NT2/D1 (cell line): ENCODE measurements around the gene POLN.
A peak's percentile ranks its signal among the peaks of the same experiment; 100 is the strongest.
"Not testable (repeated sequence)": the region's sequence is repeated elsewhere in the genome, so short reads cannot be mapped to it uniquely, and the experiment has no call there.

ENCODE experiments used
- DNase-seq: peaks from one replicate; pipeline ENCODE4 v3.0.0-alpha.2; 2011; ENCODE audit warnings: low read depth, low spot score
- H3K27me3 ChIP-seq: 2 replicates; pipeline ENCODE4 v1.6.0; 2011; ENCODE audit warnings: mild to moderate bottlenecking; ENCODE audit not compliant: insufficient read length, insufficient read depth
- H3K36me3 ChIP-seq: 2 replicates; pipeline ENCODE4 v1.6.1; 2011; ENCODE audit warnings: mild to moderate bottlenecking, low read length, mixed read lengths; ENCODE audit not compliant: insufficient read depth, insufficient read length
- H3K4me1 ChIP-seq: 2 replicates; pipeline ENCODE4 v1.5.1; 2011; ENCODE audit not compliant: insufficient read depth, insufficient read length
- H3K4me3 ChIP-seq: 2 replicates; pipeline ENCODE4 v1.5.1; 2011; ENCODE audit warnings: low read depth; ENCODE audit not compliant: insufficient read length
- H3K9ac ChIP-seq: 2 replicates; pipeline ENCODE4 v1.6.0; 2011; ENCODE audit warnings: low read depth; ENCODE audit not compliant: insufficient read length
- H3K9me3 ChIP-seq: 2 replicates; pipeline ENCODE4 v1.5.1; 2011; ENCODE audit warnings: mild to moderate bottlenecking, low read length; ENCODE audit not compliant: insufficient read depth
- SUZ12 ChIP-seq: IDR thresholded peaks from 2 replicates; pipeline ENCODE4 v1.6.1; 2011; ENCODE audit not compliant: insufficient read length, insufficient read depth; ENCODE audit errors: extremely low read depth
- YY1 ChIP-seq: IDR thresholded peaks from 2 replicates; pipeline ENCODE4 v1.6.1; 2011; ENCODE audit not compliant: insufficient read length, insufficient read depth
- ZNF274 ChIP-seq: IDR thresholded peaks from 2 replicates; pipeline ENCODE4 v1.6.1; 2011; ENCODE audit warnings: mild to moderate bottlenecking, low read depth, low read length

POLN gene

DNA sequence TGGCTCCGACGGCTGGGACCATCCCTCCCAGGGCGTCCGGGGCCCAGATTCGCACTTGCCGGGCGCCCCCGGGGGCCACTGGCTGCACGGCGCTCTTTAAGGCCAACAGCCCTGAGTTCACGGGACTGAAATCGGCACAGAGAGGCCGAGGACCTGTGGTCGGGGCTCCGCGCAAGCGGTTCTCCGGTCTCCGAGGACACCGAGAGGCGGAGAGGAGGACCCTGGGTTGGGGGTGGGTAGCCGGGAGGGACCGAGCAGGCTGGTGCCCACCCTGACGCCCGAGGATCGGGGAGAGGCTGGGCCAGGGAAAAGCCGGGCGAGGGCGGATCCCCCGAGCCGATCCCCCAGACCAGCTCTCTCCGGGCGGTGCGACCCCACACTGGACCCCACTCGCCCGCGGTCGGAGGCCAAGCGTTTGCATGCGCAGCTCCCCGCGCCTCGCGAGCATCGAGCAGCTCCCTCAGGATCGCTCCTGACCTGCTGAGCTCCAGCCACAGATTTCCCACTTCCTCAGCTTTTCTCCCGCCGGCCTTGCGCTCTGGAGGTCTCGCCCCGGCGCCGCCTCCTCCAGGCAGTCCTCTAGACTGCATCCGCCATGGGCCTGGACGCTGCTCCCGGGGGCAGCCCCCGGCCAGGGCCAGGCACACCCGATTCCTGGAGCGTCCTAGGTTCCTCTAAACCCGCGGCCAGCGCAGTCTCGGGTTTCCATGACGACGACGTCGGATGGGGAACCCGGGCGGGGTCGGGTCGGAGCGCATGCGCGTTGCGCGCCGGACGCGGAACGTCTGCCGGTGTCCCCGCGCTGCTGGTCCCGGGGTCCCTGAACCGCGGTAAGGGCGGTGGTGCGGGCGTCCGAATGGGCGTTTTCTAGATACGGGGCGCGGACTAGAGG lies 200.4 kb downstream of the POLN start:
- DNase-seq: peak; percentile 83
- Histone ChIP-seq H3K9me3 (peaks cover 7% of the 10 kb centered on the region; the same call in 1 of the 2 replicates), H3K9ac (peak overlapping the region; percentile 84), H3K27me3 (peaks cover 48% of the 10 kb centered on the region), H3K36me3 (peaks cover 14% of the 10 kb centered on the region), H3K4me3 (peak overlapping the region; percentile 60), H3K4me1 (peaks cover 3% of the 10 kb centered on the region)
- TF ChIP-seq ZNF274: no peak
- TF ChIP-seq SUZ12: no peak
- no peak for TF ChIP-seq YY1

DNA sequence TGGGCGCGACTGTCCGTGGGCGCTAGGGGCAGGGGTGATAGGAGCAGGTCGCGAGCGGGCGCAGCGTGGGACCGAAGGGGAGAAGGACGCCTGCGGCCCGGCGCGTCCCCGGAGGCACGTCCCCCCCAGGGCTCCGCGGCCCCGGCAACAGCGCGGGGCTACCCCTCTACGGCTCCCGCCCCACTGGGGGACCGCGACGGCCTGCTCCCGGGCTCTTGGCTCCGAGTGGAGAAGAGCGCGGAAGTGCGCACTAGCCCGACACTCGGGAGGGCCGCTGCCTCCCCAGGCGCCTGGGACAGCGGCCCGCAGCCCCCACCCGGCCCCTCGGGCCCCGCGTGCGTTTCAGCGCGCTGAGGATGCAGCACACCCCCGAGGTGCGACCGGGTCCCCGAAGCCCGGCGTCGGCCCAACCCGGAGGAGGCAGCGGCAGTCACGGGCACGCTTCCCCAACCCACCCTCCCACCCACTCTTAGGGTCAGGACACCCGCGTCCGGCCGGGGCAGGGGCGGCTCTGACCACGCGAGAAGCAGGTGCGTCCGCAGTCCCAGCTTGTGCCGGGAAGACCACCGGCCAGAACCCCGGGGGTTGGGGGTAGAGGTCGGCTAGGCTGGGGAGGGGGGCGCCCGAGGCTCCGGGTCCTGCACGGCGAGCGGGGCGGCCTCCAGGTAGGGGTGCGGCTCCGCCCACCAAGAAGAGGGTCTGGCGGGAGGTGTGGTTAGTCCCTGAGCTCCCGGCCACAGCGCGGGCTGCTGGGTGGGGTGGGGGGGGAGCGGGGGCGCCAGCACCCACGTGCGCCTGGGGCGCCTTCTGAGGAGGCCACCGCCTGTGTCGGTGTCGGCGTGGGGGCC lies 201.3 kb downstream of the POLN start:
- Histone ChIP-seq H3K27me3 (peaks cover 48% of the 10 kb centered on the region), H3K36me3 (peaks cover 14% of the 10 kb centered on the region), H3K9ac (peak overlapping the region; percentile 84), H3K4me1 (peaks cover 3% of the 10 kb centered on the region), H3K9me3 (peaks cover 7% of the 10 kb centered on the region; the same call in 1 of the 2 replicates), H3K4me3 (peak overlapping the region; percentile 60)
- no peak for DNase-seq
- TF ChIP-seq SUZ12 (no peak), ZNF274 (no peak), YY1 (no peak)

DNA sequence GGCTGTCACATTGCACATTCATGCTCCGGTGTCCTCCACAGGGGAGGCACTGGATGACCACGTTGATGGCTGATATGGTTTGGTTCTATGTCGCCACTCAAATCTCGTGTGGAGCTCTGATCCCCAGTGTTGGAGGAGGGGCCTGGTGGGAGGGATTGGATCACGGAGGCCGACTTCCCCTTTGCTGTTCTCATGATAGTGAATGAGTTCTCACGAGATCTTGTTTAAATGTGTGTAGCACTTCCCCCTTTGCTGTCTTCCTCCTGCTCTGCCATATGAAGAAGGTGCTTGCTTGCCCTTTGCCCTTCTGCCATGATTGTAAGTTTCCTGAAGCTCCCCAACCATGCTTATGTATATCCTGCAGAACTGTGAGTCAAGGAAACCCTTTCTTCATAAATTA lies 205.1 kb downstream of the POLN start:
- no peak for TF ChIP-seq ZNF274
- TF ChIP-seq SUZ12: no peak
- no peak for TF ChIP-seq YY1
- Histone ChIP-seq H3K27me3 (peaks cover 36% of the 10 kb centered on the region), H3K4me1 (no peaks in the 10 kb centered on the region), H3K9ac (no peak overlapping the region), H3K9me3 (no peaks in the 10 kb centered on the region), H3K4me3 (no peak overlapping the region), H3K36me3 (no peaks in the 10 kb centered on the region)
- DNase-seq: no peak

DNA sequence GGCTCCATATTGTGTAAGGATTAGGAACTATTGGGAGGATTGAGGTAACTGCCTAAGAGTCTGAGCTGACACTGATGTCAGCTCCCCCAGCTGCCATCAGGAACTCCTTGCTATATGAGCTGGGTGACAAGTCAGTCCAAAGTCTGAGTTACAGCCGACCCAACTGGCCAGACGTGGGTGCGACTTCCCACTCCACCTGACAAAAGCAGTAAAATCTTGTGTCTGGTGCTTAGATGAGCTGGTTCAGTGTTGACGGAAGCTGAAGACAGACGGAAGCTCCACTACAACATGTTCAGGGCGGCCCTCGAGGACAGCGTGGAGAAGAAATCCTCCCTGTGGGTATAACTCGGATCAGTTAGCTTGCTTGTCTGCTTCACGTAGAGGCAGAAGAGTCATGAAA lies 205.6 kb downstream of the POLN start:
- TF ChIP-seq SUZ12 (no peak), ZNF274 (no peak), YY1 (no peak)
- no peak for DNase-seq
- Histone ChIP-seq H3K36me3 (no peaks in the 10 kb centered on the region), H3K27me3 (peaks cover 31% of the 10 kb centered on the region), H3K4me1 (no peaks in the 10 kb centered on the region), H3K4me3 (no peak overlapping the region), H3K9ac (no peak overlapping the region), H3K9me3 (no peaks in the 10 kb centered on the region)

DNA sequence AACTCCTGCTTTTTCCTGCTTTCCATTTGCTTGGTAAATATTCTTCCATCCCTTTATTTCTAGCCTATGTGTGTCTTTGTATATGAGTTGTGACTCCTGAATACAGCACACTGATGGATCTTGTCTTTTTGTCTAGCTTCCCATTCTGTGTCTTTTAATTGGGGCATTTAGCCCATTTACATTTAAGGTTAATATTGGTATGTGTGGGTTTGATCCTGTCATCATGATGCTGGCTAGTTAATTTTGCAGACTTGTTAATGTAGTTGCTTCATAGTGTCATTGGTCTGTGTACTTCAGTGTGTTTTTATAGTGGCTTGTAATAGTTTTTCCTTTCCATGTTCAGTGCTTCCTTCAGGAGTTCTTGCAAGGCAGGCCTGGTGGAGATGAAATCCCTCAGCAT lies 210.8 kb downstream of the POLN start:
- not testable (repeated sequence) for H3K36me3 ChIP-seq, H3K4me1 ChIP-seq, H3K4me3 ChIP-seq, H3K9me3 ChIP-seq, H3K27me3 ChIP-seq, H3K9ac ChIP-seq, DNase-seq

DNA sequence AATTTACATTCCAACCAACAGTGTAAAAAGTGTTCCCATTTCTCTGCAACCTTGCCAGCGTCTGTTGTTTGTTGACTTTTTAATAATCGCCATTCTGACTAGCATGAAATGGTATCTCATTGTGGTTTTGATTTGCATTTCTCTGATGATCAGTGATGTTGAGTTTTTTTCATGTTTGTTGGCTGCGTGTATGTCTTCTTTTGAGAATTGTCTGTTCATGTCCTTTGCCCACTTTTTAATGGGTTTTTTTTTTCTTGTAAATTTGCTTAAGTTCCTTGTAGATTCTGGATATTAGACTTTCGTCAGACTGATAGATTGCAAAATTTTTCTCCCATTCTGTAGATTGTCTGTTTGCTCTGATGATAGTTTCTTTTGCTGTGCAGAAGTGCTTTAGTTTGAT lies 214.8 kb downstream of the POLN start:
- H3K27me3 ChIP-seq, H3K9ac ChIP-seq, H3K4me1 ChIP-seq, H3K36me3 ChIP-seq, H3K4me3 ChIP-seq, DNase-seq: not testable (repeated sequence)
- peaks cover 22% of the 10 kb centered on the region; the same call in 1 of the 2 replicates for H3K9me3 ChIP-seq

DNA sequence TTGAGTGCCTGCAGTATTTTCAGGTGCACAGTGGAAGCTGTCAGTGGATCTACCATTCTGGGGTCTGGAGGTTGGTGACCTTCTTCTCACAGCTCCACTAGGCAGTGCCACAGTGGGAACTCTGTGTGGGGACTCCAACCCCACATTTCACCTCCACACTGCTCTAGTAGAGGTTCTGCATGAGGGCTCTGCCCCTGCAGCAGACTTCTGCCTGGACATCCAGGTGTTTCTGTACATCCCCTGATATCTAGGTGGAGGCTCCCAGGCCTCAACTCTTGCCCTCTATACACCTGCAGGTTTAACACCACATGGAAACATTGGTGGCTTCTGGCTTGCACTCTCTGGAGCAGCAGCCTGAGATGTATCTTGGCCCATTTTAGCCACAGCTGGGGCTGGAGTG lies 216.1 kb downstream of the POLN start:
- Histone ChIP-seq H3K9me3 (peaks cover 22% of the 10 kb centered on the region; the same call in 1 of the 2 replicates), H3K4me3 (no peak overlapping the region), H3K4me1 (no peaks in the 10 kb centered on the region), H3K9ac (no peak overlapping the region), H3K36me3 (no peaks in the 10 kb centered on the region), H3K27me3 (no peaks in the 10 kb centered on the region)
- TF ChIP-seq SUZ12 (no peak), ZNF274 (no peak), YY1 (no peak)
- DNase-seq: no peak
